Smooth muscle cell (in vitro differentiated cells): ENCODE data around the gene PPP1R1C. TPM values are rescaled to one million over a fixed set of nuclear protein-coding genes. Genes with fewer than 3 reads are reported as not detected.
A peak's percentile ranks its signal among the peaks of the same experiment; 100 is the strongest.

Source experiments
- DNase-seq: peaks from one replicate; lab custom pipeline; 2025; ENCODE audit not compliant: unreplicated experiment; lab: John Stamatoyannopoulos, UW
- H2AFZ ChIP-seq: fragments of 200-600 bp; sonication (generic); 2 replicates; pipeline ENCODE4 v1.6.0; 2016; ENCODE audit warnings: antibody characterized with exemption, low read depth, mild to moderate bottlenecking
- H3F3A ChIP-seq: fragments of 200-600 bp; sonication (generic); 2 replicates; pipeline ENCODE4 v1.6.0; 2017; ENCODE audit warnings: antibody characterized with exemption, low read depth
- H3K27ac ChIP-seq: fragments of 200-600 bp; sonication (generic); 2 replicates; pipeline ENCODE4 v1.5.1; 2016; ENCODE audit warnings: low read depth, mild to moderate bottlenecking
- H3K27me3 ChIP-seq: fragments of 200-600 bp; sonication (generic); 2 replicates; pipeline ENCODE4 v1.6.1; 2016; ENCODE audit warnings: low read depth, mild to moderate bottlenecking
- H3K36me3 ChIP-seq: fragments of 200-600 bp; sonication (generic); 2 replicates; pipeline ENCODE4 v1.5.1; 2016; ENCODE audit warnings: low read depth
- H3K4me1 ChIP-seq: fragments of 200-600 bp; sonication (generic); 2 replicates; pipeline ENCODE4 v1.5.1; 2016; ENCODE audit warnings: low read depth
- H3K4me2 ChIP-seq: fragments of 200-600 bp; sonication (generic); 2 replicates; pipeline ENCODE4 v1.6.0; 2016; ENCODE audit warnings: mild to moderate bottlenecking
- H3K4me3 ChIP-seq: fragments of 200-600 bp; sonication (generic); 2 replicates; pipeline ENCODE4 v1.5.1; 2016; ENCODE audit warnings: mild to moderate bottlenecking
- H3K79me2 ChIP-seq: fragments of 200-600 bp; sonication (generic); 2 replicates; pipeline ENCODE4 v1.6.0; 2016; ENCODE audit warnings: low read depth, mild to moderate bottlenecking
- H3K9ac ChIP-seq: fragments of 200-600 bp; sonication (generic); 2 replicates; pipeline ENCODE4 v1.6.0; 2016; ENCODE audit warnings: low read depth
- H3K9me3 ChIP-seq: fragments of 200-600 bp; sonication (generic); replicated peaks from 2 replicates; pipeline ENCODE4 v1.5.1; 2016; ENCODE audit warnings: low read depth
- H4K20me1 ChIP-seq: fragments of 200-600 bp; sonication (generic); 2 replicates; pipeline ENCODE4 v1.6.0; 2016; ENCODE audit warnings: low read depth
- CTCF ChIP-seq: fragments of 200-600 bp; sonication (generic); IDR thresholded peaks from 2 replicates; pipeline ENCODE4 v1.5.1; 2017; ENCODE audit warnings: borderline replicate concordance, mild to moderate bottlenecking, antibody characterized with exemption; ENCODE audit not compliant: insufficient read depth, poor library complexity, severe bottlenecking
- WGBS: methylation state at CpG from one replicate; pipeline ENCODE4 v1.1.7; 2016; ENCODE audit warnings: low lambda C conversion rate; 5-methylcytosine and 5-hydroxymethylcytosine counted together
- polyA plus RNA-seq: library from polyadenylated mRNA; unstranded; fragments of >200 nt; fragmentation: Nextera tagmentation; extraction: Ambion mirVana; gene quantifications from 2 replicates; pipeline ENCODE4 v1.2.1, GENCODE V29; 2016
- total RNA-seq: library from RNA; depleted of rRNA; stranded (reverse); fragments of >200 nt; gene quantifications from 2 replicates; pipeline ENCODE4 v1.2.3, GENCODE V29; 2014

The PPP1R1C gene
- total and polyA plus RNA-seq, 2 experiments from 2014 or later: 2.3 to 3.3 TPM

GRCh38 chr2:181947273-181947672, 38.4 kb upstream of the PPP1R1C start:
- H3K27me3 ChIP-seq: no peaks in the 10 kb centered on the region
- TF ChIP-seq CTCF: no peak
- no peak for DNase-seq
- H3K9ac ChIP-seq: no peak overlapping the region
- no peaks in the 10 kb centered on the region for H3K9me3 ChIP-seq
- H3K4me1 ChIP-seq: no peaks in the 10 kb centered on the region
- H3K4me3 ChIP-seq: no peak overlapping the region
- H3K79me2 ChIP-seq: no peaks in the 10 kb centered on the region
- no peaks in the 10 kb centered on the region for H4K20me1 ChIP-seq
- H3K4me2 ChIP-seq: no peak overlapping the region
- no peak overlapping the region for H2AFZ ChIP-seq
- peak overlapping the region; percentile 81 for H3K27ac ChIP-seq
- no peaks in the 10 kb centered on the region for H3F3A ChIP-seq
- H3K36me3 ChIP-seq: no peaks in the 10 kb centered on the region

- Histone ChIP-seq H3K9ac (no peak overlapping the region), H3K4me2 (no peak overlapping the region), H3K36me3 (no peaks in the 10 kb centered on the region), H4K20me1 (no peaks in the 10 kb centered on the region), H3K4me1 (no peaks in the 10 kb centered on the region), H3K9me3 (no peaks in the 10 kb centered on the region), H2AFZ (no peak overlapping the region), H3F3A (no peaks in the 10 kb centered on the region), H3K27me3 (no peaks in the 10 kb centered on the region), H3K27ac (peak overlapping the region; percentile 81), H3K4me3 (no peak overlapping the region), H3K79me2 (no peaks in the 10 kb centered on the region)
- no peak for DNase-seq
- 87% methylated on average over 2 of the region's 2 CpGs for WGBS
- no peak for TF ChIP-seq CTCF
These were observed 37.4 kb upstream of the PPP1R1C start for GRCh38 chr2:181948227-181948626.

GRCh38 chr2:181949047-181949446, 36.6 kb upstream of the PPP1R1C start:
- Histone ChIP-seq H3K4me2 (no peak overlapping the region), H4K20me1 (no peaks in the 10 kb centered on the region), H3K27me3 (no peaks in the 10 kb centered on the region), H3K36me3 (no peaks in the 10 kb centered on the region), H2AFZ (no peak overlapping the region), H3K4me1 (peaks cover 5% of the 10 kb centered on the region), H3F3A (peaks cover 4% of the 10 kb centered on the region), H3K9me3 (no peaks in the 10 kb centered on the region), H3K79me2 (no peaks in the 10 kb centered on the region), H3K27ac (peak overlapping the region; percentile 81), H3K9ac (no peak overlapping the region), H3K4me3 (no peak overlapping the region)
- no peak for DNase-seq
- no peak for TF ChIP-seq CTCF

- no peak overlapping the region for H3K4me3 ChIP-seq
- no peaks in the 10 kb centered on the region for H3K9me3 ChIP-seq
- DNase-seq: no peak
- WGBS: 35% methylated on average over 1 of the region's 1 CpG
- no peak for TF ChIP-seq CTCF
- H3K36me3 ChIP-seq: no peaks in the 10 kb centered on the region
- no peak overlapping the region for H2AFZ ChIP-seq
- H3K4me1 ChIP-seq: peaks cover 5% of the 10 kb centered on the region
- no peaks in the 10 kb centered on the region for H4K20me1 ChIP-seq
- peak overlapping the region; percentile 25 for H3K4me2 ChIP-seq
- peak overlapping the region; percentile 29 for H3K27ac ChIP-seq
- H3K79me2 ChIP-seq: no peaks in the 10 kb centered on the region
- H3K9ac ChIP-seq: no peak overlapping the region
- no peaks in the 10 kb centered on the region for H3K27me3 ChIP-seq
- H3F3A ChIP-seq: peaks cover 4% of the 10 kb centered on the region
These were observed 33.0 kb upstream of the PPP1R1C start for GRCh38 chr2:181952404-181953226.
